Measurements from ENCODE around the gene NBL1. TPM values are rescaled to one million over a fixed set of nuclear protein-coding genes. Genes with fewer than 3 reads are reported as not detected.

The NBL1 gene
- 10.3 and 19.8 TPM in 2 replicates for polyA plus RNA-seq (2014; cell fraction: cytosol; rRNA removed)
- 6.2 and 8.9 TPM in 2 replicates for polyA plus RNA-seq (2014; cell fraction: nucleus; rRNA removed)

DNA sequence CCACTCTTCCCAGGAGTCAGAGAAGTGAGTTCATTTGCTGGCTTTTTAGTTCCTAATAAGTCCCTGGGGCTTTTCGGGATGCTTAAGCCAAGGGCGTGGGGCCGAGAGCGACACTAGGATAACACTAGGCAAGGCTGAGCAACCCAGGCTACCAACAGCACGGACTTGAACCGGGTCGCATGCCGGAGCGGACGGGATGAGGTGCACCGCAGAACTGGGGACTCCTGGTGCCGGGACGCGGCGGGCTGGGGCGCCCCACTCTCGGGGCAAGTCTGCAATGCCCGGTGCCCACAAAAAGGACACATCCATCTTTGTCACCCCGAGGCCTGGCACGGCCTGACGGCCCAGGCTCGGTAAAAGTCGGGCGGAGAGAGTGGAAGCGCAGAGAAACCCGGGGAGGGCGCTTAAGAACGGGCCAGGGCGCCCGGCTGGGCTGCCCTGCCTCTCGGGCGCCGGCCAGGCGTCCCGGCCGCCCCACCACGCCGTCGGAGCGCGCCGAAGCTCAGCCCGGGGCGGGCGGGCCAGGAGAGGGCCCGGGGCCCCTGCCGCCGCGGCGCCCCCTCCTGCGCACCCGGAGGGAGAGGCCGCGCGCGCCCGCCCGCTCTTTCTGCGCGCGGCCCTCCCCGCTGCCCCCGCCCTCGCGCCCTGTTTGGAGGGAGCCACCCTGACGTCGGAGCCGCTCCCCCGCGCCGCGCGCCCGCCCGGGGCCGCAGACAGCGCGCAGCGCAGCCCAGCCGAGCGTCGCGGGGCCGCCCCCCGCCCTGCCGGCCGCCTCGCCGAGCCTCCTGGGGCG is at the start of gene NBL1:
NBL1 (plus strand) TSS at position 710 of the 793 bp plus-strand sequence. CDS start 10,720 bp downstream, outside the sequence.
- DNase-seq (ENCODE audit: low spot score): no peak

- DNase-seq (ENCODE audit: low spot score): no peak
Observed at GRCh38 chr1:19596065-19596713, 47.9 kb upstream of the NBL1 start.

GRCh38 chr1:19596714-19597495 is 47.2 kb upstream of the NBL1 start:
- peak; percentile 97 for DNase-seq (ENCODE audit: low spot score)

DNA sequence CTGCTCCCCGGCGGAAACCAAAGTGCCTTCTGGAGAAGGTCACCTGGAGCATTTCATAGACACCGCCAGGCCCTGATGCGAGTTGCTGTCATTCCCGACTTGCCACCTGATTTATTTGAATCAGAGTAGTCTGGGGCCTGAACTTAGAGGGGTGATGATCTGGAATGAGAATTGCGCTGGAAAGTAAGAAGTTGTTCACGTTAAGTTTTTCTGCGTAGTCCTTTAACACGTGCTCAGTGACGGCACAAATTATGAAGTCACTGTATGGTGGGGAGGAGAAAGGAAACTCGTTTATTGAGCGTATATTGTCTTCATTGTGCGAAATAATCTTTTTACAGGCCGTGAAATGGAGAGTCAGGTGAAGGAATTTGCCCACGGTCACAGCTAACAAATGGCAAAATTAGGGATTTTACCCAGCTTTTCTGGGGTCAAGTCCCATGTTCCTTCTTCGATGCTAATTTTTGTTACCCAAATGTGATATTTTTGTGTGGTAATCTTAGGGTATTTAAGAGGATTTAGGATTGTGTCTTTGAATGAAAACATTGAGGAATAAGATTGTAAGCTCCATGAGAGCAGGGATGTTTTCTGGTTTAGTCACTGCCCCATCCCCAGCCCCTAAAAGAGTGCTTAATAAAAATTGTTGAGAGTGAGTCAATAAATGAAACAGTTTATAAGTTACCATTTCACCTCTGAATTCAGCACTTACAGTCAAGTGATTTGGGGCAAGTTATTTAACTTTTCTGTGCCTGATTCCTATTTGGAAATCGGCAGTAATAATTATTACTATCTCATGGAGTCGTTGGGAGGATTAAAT is 46.4 kb upstream of the NBL1 start:
- DNase-seq (ENCODE audit: low spot score): no peak

DNA sequence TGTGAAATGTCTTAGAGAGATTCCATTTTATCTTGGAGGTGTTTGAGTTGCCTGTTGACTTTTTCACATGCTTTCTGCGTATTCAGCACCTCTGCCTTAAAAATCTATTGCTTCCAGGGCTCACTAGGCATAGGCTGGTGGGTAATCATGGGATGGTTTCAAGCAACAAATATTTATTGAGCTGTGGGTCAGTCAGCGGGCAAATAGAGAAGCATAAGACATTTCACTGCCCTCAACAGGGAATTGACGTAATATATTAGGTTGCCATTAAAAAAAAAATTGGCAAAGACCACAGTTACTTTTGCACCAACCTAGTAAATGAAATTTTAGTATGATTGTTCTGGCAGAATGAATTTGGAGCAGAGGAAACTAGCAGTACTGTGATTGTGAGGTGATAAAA is 44.3 kb upstream of the NBL1 start:
- no peak for DNase-seq (ENCODE audit: low spot score)

- DNase-seq (ENCODE audit: low spot score): no peak
Observed at GRCh38 chr1:19602486-19602885, 41.6 kb upstream of the NBL1 start.

GRCh38 chr1:19605967-19606366 is 38.1 kb upstream of the NBL1 start:
- no peak for DNase-seq (ENCODE audit: low spot score)

DNA sequence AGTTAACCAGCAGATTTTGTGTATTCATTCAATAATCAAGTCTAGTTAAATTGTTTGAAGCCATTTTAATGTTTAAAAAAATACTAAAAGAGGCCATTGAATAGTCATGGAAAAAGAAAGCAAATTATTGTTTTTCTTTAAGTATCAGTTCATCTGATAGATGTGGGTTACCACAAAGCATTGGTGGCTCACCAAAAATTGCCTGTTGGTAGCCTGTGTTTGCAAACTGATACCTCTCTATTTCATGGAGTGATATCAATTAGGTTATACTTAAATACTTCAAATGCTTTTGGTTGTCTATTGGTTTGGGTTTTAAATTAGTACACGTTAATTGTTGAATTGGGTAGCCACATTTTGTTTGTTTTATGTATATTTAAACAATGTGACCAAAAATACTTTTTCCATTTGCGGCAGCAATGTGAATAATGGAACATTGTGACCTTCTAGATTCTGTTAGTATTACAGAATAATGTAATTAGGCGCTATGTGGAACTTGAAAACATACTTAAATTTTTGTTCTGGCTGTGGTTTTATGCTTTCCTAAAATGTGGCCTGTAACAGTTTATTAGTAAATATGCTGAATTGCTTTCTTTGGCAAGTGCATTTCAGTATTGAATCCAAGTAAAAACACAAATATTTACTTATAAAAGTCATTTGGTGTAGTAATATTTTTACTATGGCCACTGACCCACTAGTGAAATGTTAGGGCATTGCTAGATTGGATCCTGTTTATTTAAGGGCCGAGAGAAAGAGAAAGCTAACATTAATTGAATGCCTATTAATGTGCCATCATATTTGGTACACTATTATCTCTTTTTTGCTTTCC is 37.1 kb upstream of the NBL1 start:
- no peak for DNase-seq (ENCODE audit: low spot score)

DNA sequence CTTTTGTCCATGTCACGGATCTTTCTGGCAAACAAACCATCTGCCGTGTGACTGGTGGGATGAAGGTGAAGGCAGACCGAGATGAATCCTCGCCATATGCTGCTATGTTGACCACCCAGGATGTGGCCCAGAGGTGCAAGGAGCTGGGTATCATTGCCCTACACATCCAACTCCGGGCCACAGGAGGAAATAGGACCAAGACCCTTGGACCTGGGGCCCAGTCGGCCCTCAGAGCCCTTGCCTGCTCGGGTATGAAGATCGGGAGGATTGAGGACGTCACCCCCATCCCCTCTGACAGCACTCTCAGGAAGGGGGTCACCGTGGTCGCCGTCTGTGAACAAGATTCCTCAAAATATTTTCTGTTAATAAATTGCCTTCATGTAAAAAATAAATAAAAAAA is 35.9 kb upstream of the NBL1 start:
- DNase-seq (ENCODE audit: low spot score): no peak

DNA sequence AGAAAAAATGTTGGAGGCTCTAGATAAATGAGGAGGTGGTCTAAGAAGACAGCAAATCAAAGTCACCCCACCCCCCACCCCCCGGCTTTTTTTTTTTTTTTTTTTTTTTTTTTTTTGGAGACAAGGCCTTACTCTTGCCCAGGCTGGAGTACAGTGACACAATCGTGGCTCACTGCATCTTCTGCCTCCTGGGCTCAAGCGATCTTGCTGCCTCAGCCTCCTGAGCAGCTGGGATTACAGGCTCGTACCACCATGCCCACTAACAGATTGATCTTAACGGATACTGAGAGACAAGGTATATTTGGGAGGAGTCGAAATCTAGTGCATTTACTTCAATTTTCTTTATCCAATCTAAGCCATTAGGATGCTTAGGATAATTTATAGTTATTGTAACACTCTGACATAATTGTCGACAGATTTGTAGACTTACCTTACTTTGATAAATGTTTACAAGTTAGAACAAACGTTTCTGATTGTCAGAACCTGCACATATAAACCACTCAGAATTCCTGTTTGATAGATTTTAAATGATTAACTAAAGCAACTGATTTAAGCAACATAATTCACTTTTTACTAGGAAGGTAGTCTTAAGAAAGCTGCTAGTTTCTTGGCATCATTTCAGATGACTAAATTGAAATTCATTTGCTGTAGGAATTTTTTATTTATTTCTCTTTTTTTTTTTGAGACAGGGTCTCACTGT is 33.7 kb upstream of the NBL1 start:
- no peak for DNase-seq (ENCODE audit: low spot score)

DNA sequence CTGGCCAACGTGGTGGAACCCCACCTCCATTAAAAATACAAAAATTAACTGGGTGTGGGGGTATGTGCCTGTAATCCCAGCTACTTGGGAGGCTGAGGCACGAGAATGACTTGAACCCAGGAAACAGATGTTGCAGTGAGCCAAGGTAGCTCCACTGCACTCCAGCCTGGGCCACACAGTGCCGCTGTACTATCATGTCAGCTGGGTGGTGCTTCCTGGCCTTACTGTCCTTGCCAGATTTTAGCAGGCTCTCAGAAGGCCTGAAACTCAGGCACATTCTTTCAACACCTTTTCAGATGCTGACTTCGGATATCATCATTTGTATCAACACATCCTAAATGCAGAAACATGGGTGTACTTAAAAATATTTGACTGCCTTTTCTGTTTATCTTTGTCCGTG is 31.6 kb upstream of the NBL1 start:
- no peak for DNase-seq (ENCODE audit: low spot score)

- DNase-seq (ENCODE audit: low spot score): no peak
Observed at GRCh38 chr1:19613171-19613703, 30.9 kb upstream of the NBL1 start.

DNA sequence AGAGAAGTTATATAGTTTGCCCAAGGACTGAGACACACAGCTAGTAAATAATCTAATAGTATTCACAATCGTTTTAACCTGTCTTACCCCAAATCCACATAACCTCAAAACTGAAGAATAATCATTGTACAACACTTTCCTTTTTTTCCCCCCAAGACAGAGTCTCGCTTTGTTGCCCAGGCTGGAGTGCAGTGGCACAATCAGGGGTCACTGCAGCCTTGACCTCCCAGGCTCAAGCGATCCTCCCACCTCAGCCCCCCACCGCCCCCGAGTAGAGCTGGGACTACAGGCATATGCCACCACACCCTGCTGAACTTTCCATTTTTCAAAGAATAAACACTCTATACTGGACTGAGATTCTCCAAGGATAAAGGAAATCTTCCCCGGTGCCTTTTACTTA is 28.7 kb upstream of the NBL1 start:
- DNase-seq (ENCODE audit: low spot score): no peak

DNA sequence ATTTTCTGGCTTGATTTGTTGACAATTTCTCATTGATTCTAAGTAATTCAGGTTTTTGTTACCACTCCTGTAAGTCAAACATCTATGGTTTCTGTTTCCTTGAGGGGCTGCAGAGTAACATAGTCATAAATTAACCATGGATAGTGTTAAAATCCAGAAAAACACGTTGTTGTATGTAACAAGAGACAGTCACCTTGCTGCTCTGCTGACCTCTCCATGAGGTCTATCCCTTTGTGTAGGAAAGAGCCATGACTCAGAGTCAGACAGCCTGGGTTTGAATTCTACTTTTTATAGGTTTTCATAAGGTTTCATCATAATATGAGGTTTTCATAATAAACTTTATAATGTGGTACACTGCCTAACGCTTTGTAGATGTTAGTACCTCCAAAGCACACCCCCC is 27.6 kb upstream of the NBL1 start:
- no peak for DNase-seq (ENCODE audit: low spot score)

GRCh38 chr1:19617376-19617775 is 26.7 kb upstream of the NBL1 start:
- no peak for DNase-seq (ENCODE audit: low spot score)

- no peak for DNase-seq (ENCODE audit: low spot score)
Observed at GRCh38 chr1:19618428-19618827, 25.7 kb upstream of the NBL1 start.

DNA sequence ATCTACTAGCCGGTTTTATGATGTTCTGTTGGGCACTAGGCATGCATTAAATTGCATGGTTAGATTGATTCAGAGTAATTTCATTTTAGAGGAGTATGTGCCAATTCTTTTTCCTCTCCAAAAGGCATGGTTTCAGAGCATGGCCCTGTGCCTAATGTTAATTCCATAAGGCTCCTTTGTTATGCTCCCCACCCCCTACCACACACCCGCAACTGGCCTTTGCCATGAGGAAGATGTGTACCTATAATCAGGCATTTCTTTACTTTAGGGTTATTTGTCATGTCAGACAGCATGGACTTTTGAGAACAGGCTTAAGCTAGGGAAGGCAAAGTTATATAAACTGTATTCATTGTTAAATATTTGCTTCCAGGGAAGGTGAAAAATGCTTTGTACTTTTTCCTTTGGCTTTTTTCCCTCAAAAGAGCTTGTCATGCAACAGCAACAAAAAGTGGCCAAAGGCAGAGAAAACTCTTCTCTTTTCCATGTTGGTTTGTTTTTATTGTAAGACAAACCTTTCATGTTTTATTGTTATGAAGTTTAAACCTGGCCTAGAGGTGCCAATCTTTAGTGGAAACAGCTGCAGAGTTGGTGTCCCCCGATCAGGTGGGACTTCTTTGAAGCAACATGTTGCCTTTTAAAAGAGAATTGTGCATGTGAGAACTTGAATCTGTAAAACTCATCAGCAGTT is 24.3 kb upstream of the NBL1 start:
- no peak for DNase-seq (ENCODE audit: low spot score)

GRCh38 chr1:19620786-19621185 is 23.3 kb upstream of the NBL1 start:
- no peak for DNase-seq (ENCODE audit: low spot score)
